Measurements from ENCODE around the gene BCHE.

DNA sequence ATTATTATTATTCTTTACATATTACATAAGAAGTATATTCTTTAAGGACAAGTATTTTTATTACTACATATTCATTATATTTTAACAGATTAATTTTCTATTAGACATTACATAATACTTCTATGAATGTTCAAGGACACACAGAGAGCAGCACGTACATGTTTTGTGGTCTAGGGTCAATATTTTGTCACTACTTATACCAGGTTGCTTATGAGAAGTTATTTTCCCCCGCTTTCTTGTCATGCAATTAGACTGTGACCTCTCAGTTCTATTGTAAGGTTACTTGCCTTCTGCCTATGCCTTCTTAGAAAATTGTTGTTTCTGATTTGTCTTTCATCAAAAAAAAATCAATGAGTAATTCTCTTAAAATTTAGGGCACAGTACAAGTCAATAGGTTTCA, 21.5 kb downstream of the BCHE start:
- TF ChIP-seq GATA3 (IDR thresholded peaks at IDR 0.05; ENCODE audit: low read depth, low read length) (no peak), GATA2 (IDR thresholded peaks at IDR 0.05; ENCODE audit: low read depth, low read length) (no peak)

Data from SH-SY5Y (cell line).